ENCODE data around the gene COG5.

DNA sequence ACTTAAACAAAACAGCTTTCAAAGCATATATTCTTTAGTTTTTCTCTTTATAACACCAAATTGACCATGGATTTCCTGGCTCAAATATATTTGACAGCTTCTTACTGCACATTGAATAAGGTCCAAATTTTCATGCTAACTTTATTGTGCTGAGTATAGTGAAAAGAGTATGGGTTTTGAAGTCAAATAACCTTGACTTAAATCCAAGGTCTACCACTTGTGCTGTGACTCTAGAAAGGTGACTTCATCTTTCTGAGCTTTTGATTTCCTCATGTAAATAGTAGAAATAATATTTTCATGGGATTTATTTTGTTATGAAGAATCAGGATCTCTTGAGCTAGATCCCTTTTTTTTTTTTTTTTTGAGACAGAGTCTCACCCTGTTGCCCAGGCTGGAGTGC, 233.2 kb downstream of the COG5 start:
- TF ChIP-seq FOXA1 (IDR thresholded peaks at IDR 0.05) (no peak), L3MBTL2 (conservative IDR thresholded peaks at IDR 0.05) (no peak), TARDBP (IDR thresholded peaks at IDR 0.05) (no peak), NFRKB (IDR thresholded peaks at IDR 0.05) (no peak), ELF4 (IDR thresholded peaks at IDR 0.05) (no peak), SP1 (IDR thresholded peaks at IDR 0.05) (no peak), ZNF384 (IDR thresholded peaks at IDR 0.05) (no peak), FOXM1 (IDR thresholded peaks at IDR 0.05; ENCODE audit: borderline replicate concordance) (no peak), SUZ12 (IDR thresholded peaks at IDR 0.05) (no peak), LEF1 (IDR thresholded peaks at IDR 0.05; ENCODE audit: borderline replicate concordance) (no peak), CTBP1 (IDR thresholded peaks at IDR 0.05; ENCODE audit: borderline replicate concordance) (no peak), HDGF (IDR thresholded peaks at IDR 0.05; ENCODE audit: borderline replicate concordance) (no peak), BHLHE40 (IDR thresholded peaks at IDR 0.05; ENCODE audit: borderline replicate concordance) (no peak)
- TF ChIP-seq, protein P1, sequence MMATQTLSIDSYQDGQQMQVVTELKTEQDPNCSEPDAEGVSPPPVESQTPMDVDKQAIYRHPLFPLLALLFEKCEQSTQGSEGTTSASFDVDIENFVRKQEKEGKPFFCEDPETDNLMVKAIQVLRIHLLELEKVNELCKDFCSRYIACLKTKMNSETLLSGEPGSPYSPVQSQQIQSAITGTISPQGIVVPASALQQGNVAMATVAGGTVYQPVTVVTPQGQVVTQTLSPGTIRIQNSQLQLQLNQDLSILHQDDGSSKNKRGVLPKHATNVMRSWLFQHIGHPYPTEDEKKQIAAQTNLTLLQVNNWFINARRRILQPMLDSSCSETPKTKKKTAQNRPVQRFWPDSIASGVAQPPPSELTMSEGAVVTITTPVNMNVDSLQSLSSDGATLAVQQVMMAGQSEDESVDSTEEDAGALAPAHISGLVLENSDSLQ (IDR thresholded peaks at IDR 0.05) = no peak

Measured in HEK293T (cell line).